Chondrocyte (in vitro differentiated cells): ENCODE data around the gene FAXC. TPM values are rescaled to one million over a fixed set of nuclear protein-coding genes. Genes with fewer than 3 reads are reported as not detected.

Experiments used
- DNase-seq: peaks from one replicate; pipeline ENCODE4 v3.0.0; 2021; ENCODE audit warnings: mixed read lengths, low spot score
- H3K27ac Mint-ChIP-seq: one replicate; pipeline ENCODE4 v1.8.0; 2021; ENCODE audit warnings: mild to moderate bottlenecking, moderate library complexity, mixed read lengths; ENCODE audit not compliant: unreplicated experiment
- H3K27me3 Mint-ChIP-seq: 2 replicates; pipeline ENCODE4 v1.8.0; 2021; ENCODE audit warnings: low read depth, mixed read lengths
- H3K36me3 Mint-ChIP-seq: 2 replicates; pipeline ENCODE4 v1.8.0; 2021; ENCODE audit warnings: low read depth, mixed read lengths
- H3K4me1 Mint-ChIP-seq: 2 replicates; pipeline ENCODE4 v1.8.0; 2021; ENCODE audit warnings: low read depth, mild to moderate bottlenecking, mixed read lengths
- H3K4me3 Mint-ChIP-seq: one replicate; pipeline ENCODE4 v1.8.0; 2021; ENCODE audit warnings: mild to moderate bottlenecking, moderate library complexity, mixed read lengths; ENCODE audit not compliant: unreplicated experiment
- H3K9me3 Mint-ChIP-seq: 2 replicates; pipeline ENCODE4 v1.8.0; 2021; ENCODE audit warnings: low read depth, mixed read lengths
- total RNA-seq: library from RNA; stranded (reverse); gene quantifications from 3 replicates; pipeline ENCODE4 v1.2.1, GENCODE V29; 2021
- TF ChIP-seq, protein P1 (sequence below): fragments of 200-600 bp; sonication (generic); IDR thresholded peaks from 2 replicates; pipeline ENCODE4 v1.5.0; 2021; ENCODE audit warnings: antibody characterized with exemption, mild to moderate bottlenecking, moderate library complexity

The FAXC gene
- total RNA-seq, 1 donor from 2014 or later, result 8.0 TPM

DNA sequence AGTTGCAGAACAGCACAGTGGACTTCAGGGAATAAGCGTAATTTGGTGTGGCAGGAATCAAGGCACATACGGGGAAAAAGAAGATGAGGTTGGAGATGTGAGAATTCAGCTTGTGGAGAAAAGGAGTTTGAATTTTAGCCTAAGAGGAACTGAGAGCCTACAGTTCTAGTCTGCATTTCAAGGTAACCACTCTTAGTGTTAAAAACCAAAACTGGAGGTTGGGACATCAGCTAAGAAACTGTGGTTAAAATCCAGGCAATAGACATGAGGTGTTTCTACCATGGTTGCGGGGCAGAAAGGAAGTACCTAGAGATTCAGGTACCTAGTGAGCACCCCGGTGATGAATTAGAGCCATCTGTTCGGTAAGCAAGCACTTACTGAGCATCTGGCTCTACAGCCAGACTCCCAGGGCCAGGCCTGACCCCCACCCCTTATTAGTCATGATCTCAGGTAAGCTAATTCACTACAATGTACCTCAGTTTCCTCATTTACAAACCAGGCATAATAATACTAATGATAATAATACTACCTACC lies 44.4 kb downstream of the FAXC start:
- no peaks in the 10 kb centered on the region for H3K9me3 Mint-ChIP-seq
- H3K27ac Mint-ChIP-seq, result no peak overlapping the region
- TF ChIP-seq, protein P1, sequence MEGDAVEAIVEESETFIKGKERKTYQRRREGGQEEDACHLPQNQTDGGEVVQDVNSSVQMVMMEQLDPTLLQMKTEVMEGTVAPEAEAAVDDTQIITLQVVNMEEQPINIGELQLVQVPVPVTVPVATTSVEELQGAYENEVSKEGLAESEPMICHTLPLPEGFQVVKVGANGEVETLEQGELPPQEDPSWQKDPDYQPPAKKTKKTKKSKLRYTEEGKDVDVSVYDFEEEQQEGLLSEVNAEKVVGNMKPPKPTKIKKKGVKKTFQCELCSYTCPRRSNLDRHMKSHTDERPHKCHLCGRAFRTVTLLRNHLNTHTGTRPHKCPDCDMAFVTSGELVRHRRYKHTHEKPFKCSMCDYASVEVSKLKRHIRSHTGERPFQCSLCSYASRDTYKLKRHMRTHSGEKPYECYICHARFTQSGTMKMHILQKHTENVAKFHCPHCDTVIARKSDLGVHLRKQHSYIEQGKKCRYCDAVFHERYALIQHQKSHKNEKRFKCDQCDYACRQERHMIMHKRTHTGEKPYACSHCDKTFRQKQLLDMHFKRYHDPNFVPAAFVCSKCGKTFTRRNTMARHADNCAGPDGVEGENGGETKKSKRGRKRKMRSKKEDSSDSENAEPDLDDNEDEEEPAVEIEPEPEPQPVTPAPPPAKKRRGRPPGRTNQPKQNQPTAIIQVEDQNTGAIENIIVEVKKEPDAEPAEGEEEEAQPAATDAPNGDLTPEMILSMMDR, result no peak
- H3K4me3 Mint-ChIP-seq, result no peak overlapping the region
- peaks cover 6% of the 10 kb centered on the region for H3K36me3 Mint-ChIP-seq
- H3K27me3 Mint-ChIP-seq, result no peaks in the 10 kb centered on the region
- H3K4me1 Mint-ChIP-seq, result no peaks in the 10 kb centered on the region
- no peak for DNase-seq

DNA sequence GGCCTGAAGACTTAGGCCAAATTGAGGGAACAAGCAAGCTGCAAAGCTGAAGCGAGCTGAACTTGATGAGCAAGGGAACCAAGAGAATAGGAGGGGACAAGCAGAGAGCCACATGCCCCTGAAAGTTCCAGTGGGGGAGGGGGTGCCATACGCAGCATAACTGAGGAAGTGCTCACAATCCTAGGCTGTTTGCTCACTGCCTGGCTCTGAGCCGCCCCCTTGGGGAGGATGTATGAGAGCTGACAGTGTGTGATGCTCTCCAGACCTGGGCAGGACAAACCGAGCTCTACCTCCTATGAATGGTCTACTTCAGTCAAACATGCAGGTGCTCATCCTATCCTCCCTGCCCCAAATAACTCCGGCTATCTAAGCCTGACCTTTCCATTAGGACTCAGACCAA lies 52.1 kb downstream of the FAXC start:
- no peak for DNase-seq
- TF ChIP-seq, protein P1, result no peak
- Mint-ChIP-seq H3K36me3 (peaks cover 1% of the 10 kb centered on the region), H3K9me3 (no peaks in the 10 kb centered on the region), H3K4me3 (no peak overlapping the region), H3K27ac (no peak overlapping the region), H3K27me3 (no peaks in the 10 kb centered on the region), H3K4me1 (no peaks in the 10 kb centered on the region)

DNA sequence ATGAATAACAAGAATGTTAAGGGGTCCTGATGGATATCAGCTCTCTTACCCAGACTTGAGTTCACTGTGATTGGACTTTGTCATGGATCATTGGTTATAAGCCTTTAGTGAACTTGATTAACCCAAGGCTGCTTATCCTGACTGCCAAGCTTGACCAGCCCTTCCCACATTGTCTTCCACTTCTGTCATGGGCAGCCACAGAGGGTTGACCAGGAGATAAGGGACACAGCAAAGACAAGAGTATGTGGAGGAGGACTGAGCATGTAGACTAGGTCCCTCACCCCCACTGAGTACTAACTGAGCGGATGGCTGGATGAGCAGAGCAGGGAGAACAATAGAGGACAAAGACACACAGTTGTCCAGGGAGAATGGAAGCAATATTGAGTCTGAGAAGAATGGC lies 52.5 kb downstream of the FAXC start:
- TF ChIP-seq, protein P1, result no peak
- no peaks in the 10 kb centered on the region for H3K4me1 Mint-ChIP-seq

DNA sequence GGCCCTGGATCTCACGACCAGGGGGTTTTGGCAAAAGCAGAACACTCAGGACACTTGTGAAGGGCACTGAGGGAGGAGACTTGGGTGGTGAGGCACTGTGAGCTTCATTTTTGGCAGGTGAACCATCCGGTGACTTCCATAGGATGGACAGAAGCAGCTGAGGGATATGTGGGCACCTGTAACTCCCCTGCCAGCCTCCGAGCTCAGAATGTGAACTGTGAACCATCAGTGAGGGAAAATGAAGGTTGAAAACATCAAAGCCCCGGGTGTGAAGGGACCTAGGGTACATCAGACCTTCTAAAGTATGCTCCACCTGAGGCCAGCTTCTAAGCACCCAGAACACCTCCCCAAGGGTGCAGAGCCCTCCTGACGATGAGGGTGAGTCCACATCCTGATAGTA lies 53.2 kb downstream of the FAXC start:
- no peaks in the 10 kb centered on the region for H3K27me3 Mint-ChIP-seq
- no peak overlapping the region for H3K4me3 Mint-ChIP-seq
- H3K36me3 Mint-ChIP-seq, result peaks cover 1% of the 10 kb centered on the region
- no peaks in the 10 kb centered on the region for H3K9me3 Mint-ChIP-seq
- H3K4me1 Mint-ChIP-seq, result no peaks in the 10 kb centered on the region
- TF ChIP-seq, protein P1, result no peak
- no peak overlapping the region for H3K27ac Mint-ChIP-seq
- no peak for DNase-seq

More for the DNA sequence above, 52.5 kb downstream of the FAXC start:
- DNase-seq, result no peak
- no peaks in the 10 kb centered on the region for H3K27me3 Mint-ChIP-seq
- H3K4me3 Mint-ChIP-seq, result no peak overlapping the region
- no peaks in the 10 kb centered on the region for H3K9me3 Mint-ChIP-seq
- no peak overlapping the region for H3K27ac Mint-ChIP-seq
- peaks cover 1% of the 10 kb centered on the region for H3K36me3 Mint-ChIP-seq

DNA sequence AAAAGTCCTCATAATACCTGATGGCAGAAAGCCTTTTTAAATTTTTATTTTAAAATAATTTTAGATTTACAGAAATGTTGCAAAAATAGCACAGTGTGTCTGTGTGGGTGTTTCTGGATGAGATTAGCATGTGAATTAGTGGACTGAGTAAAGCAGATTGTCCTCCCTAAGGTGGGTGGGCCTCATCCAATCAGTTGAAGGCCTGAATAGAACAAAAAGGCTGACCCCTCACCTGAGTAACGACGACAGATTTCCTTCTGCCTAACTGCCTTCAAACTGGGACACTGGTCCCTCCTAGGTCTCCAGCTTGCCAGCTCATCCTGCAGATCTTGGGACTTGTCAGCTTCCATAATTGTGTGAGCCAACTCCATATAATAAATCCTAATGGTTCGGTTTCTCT lies 54.2 kb downstream of the FAXC start:
- Mint-ChIP-seq H3K27ac (no peak overlapping the region), H3K4me3 (no peak overlapping the region), H3K36me3 (peaks cover 1% of the 10 kb centered on the region), H3K4me1 (no peaks in the 10 kb centered on the region), H3K9me3 (no peaks in the 10 kb centered on the region), H3K27me3 (no peaks in the 10 kb centered on the region)
- no peak for DNase-seq
- TF ChIP-seq, protein P1, result no peak
